H9 (cell line): Measurements from ENCODE around the gene NEDD4L. TPM values are rescaled to one million over a fixed set of nuclear protein-coding genes. Genes with fewer than 3 reads are reported as not detected.

Source experiments
- DNase-seq: peaks from one replicate; pipeline ENCODE4 v3.0.0-alpha.2; 2017
- H2AFZ ChIP-seq: one replicate; pipeline ENCODE4 v1.6.1; 2013; ENCODE audit warnings: mild to moderate bottlenecking, low read length, control low read depth, moderate library complexity
- H2AK5ac ChIP-seq: 2 replicates; pipeline ENCODE4 v1.6.1; 2013; ENCODE audit warnings: low read length, control low read depth, mixed read lengths; ENCODE audit not compliant: insufficient read length
- H2BK120ac ChIP-seq: one replicate; pipeline ENCODE4 v1.6.1; 2013; ENCODE audit warnings: low read depth, mild to moderate bottlenecking, low read length, control low read depth, inconsistent platforms; ENCODE audit not compliant: poor library complexity, severe bottlenecking
- H2BK12ac ChIP-seq: 2 replicates; pipeline ENCODE4 v1.6.1; 2013; ENCODE audit warnings: low read length, control low read depth, mixed read lengths, low read depth; ENCODE audit not compliant: insufficient read length
- H2BK15ac ChIP-seq: 2 replicates; pipeline ENCODE4 v1.6.1; 2013; ENCODE audit warnings: low read depth, low read length, control low read depth
- H2BK20ac ChIP-seq: one replicate; pipeline ENCODE4 v1.6.1; 2013; ENCODE audit warnings: low read depth, mild to moderate bottlenecking, low read length, control low read depth, inconsistent platforms; ENCODE audit not compliant: poor library complexity, severe bottlenecking
- H2BK5ac ChIP-seq: 2 replicates; pipeline ENCODE4 v1.6.1; 2013; ENCODE audit warnings: low read length, control low read depth, mixed read lengths; ENCODE audit not compliant: insufficient read length
- H3K14ac ChIP-seq: 2 replicates; pipeline ENCODE4 v1.6.1; 2013; ENCODE audit warnings: low read length, control low read depth; ENCODE audit not compliant: insufficient read depth
- H3K18ac ChIP-seq: 2 replicates; pipeline ENCODE4 v1.6.1; 2013; ENCODE audit warnings: low read depth, mild to moderate bottlenecking, mixed read lengths, low read length, control low read depth; ENCODE audit not compliant: insufficient read length
- H3K23ac ChIP-seq: 2 replicates; pipeline ENCODE4 v1.6.1; 2013; ENCODE audit warnings: low read length, control low read depth, mixed read lengths, low read depth; ENCODE audit not compliant: insufficient read length
- H3K23me2 ChIP-seq: 2 replicates; pipeline ENCODE4 v1.6.1; 2013; ENCODE audit warnings: low read depth, mild to moderate bottlenecking, mixed read lengths, low read length, control low read depth; ENCODE audit not compliant: insufficient read length, poor library complexity, severe bottlenecking
- H3K27ac ChIP-seq: 2 replicates; pipeline ENCODE4 v1.5.1; 2013; ENCODE audit warnings: low read length, control low read depth, mixed read lengths, low read depth; ENCODE audit not compliant: insufficient read length
- H3K27me3 ChIP-seq: 2 replicates; pipeline ENCODE4 v1.6.1; 2013; ENCODE audit warnings: low read length, control low read depth, inconsistent platforms; ENCODE audit not compliant: insufficient read depth
- H3K4ac ChIP-seq: 2 replicates; pipeline ENCODE4 v1.6.1; 2013; ENCODE audit warnings: low read depth, mild to moderate bottlenecking, control low read depth, inconsistent platforms, low read length, moderate library complexity
- H3K4me1 ChIP-seq: 2 replicates; pipeline ENCODE4 v1.6.1; 2013; ENCODE audit warnings: low read length, control low read depth, inconsistent platforms; ENCODE audit not compliant: insufficient read depth
- H3K4me2 ChIP-seq: 2 replicates; pipeline ENCODE4 v1.6.1; 2013; ENCODE audit warnings: low read length, control low read depth, mixed read lengths; ENCODE audit not compliant: insufficient read length, insufficient read depth
- H3K56ac ChIP-seq: 2 replicates; pipeline ENCODE4 v1.6.1; 2013; ENCODE audit warnings: low read depth, mild to moderate bottlenecking, mixed read lengths, low read length, control low read depth; ENCODE audit not compliant: insufficient read length
- H3K79me1 ChIP-seq: 2 replicates; pipeline ENCODE4 v1.6.1; 2013; ENCODE audit warnings: low read depth, mild to moderate bottlenecking, moderate library complexity, low read length, control low read depth, inconsistent platforms; ENCODE audit not compliant: insufficient read depth, poor library complexity, severe bottlenecking
- H3K79me2 ChIP-seq: 2 replicates; pipeline ENCODE4 v1.6.1; 2013; ENCODE audit warnings: low read length, control low read depth, inconsistent platforms; ENCODE audit not compliant: insufficient read depth
- H3K9ac ChIP-seq: 2 replicates; pipeline ENCODE4 v1.6.1; 2013; ENCODE audit warnings: low read length, control low read depth, mixed read lengths; ENCODE audit not compliant: insufficient read length; ENCODE audit errors: extremely low read depth
- H3K9me3 ChIP-seq: one replicate; pipeline ENCODE4 v1.6.1; 2013; ENCODE audit warnings: low read depth, low read length, inconsistent platforms; ENCODE audit not compliant: control insufficient read depth
- H3T11ph ChIP-seq: one replicate; pipeline ENCODE4 v1.6.1; 2013; ENCODE audit warnings: mild to moderate bottlenecking, low read length, control low read depth, inconsistent platforms
- H4K20me1 ChIP-seq: one replicate; pipeline ENCODE4 v1.6.1; 2013; ENCODE audit not compliant: control insufficient read depth, insufficient read length, insufficient read depth
- H4K5ac ChIP-seq: 2 replicates; pipeline ENCODE4 v1.6.1; 2013; ENCODE audit warnings: low read depth, mild to moderate bottlenecking, mixed read lengths, low read length, control low read depth; ENCODE audit not compliant: insufficient read length
- H4K8ac ChIP-seq: replicated peaks from 2 replicates; pipeline ENCODE4 v1.6.1; 2013; ENCODE audit warnings: low read length, control low read depth, mixed read lengths, low read depth; ENCODE audit not compliant: insufficient read length
- H4K91ac ChIP-seq: 2 replicates; pipeline ENCODE4 v1.6.1; 2013; ENCODE audit warnings: low read depth, mild to moderate bottlenecking, moderate library complexity, mixed read lengths, low read length, control low read depth; ENCODE audit not compliant: insufficient read length
- H3K27ac Mint-ChIP-seq, 3 experiments: 2 replicates in 2 of 3; 3 replicates in 1 of 3; pipeline ENCODE4 v1.8.0; 2020 to 2021; ENCODE audit warnings: mixed read lengths in 3 of 3, mild to moderate bottlenecking in 1 of 3, moderate library complexity in 1 of 3
- H3K27me3 Mint-ChIP-seq: 2 replicates; pipeline ENCODE4 v1.8.0; 2021; ENCODE audit warnings: low read depth, mild to moderate bottlenecking, moderate library complexity, mixed read lengths
- H3K36me3 Mint-ChIP-seq, 3 experiments: 2 replicates in 2 of 3; 3 replicates in 1 of 3; pipeline ENCODE4 v1.8.0; 2020 to 2021; ENCODE audit warnings: low read depth in 3 of 3, mixed read lengths in 3 of 3; ENCODE audit not compliant: insufficient read depth in 1 of 3
- H3K4me1 Mint-ChIP-seq, 2 experiments: 2 replicates each; pipeline ENCODE4 v1.8.0; 2020; ENCODE audit warnings: mixed read lengths in 2 of 2
- H3K4me3 Mint-ChIP-seq, 2 experiments: 2 replicates in 1 of 2; 3 replicates in 1 of 2; pipeline ENCODE4 v1.8.0; 2020 to 2021; ENCODE audit warnings: mild to moderate bottlenecking in 2 of 2, mixed read lengths in 2 of 2, moderate library complexity in 1 of 2
- H3K9me3 Mint-ChIP-seq, 2 experiments: 2 replicates in 1 of 2; 3 replicates in 1 of 2; pipeline ENCODE4 v1.8.0; 2020; ENCODE audit warnings: mild to moderate bottlenecking in 2 of 2, mixed read lengths in 2 of 2, moderate library complexity in 1 of 2
- WGBS: extraction: QIAGEN DNeasy Blood & Tissue Kit; methylation state at CpG from one replicate; pipeline ENCODE4 v1.1.7; 2013; ENCODE audit warnings: missing lambda C conversion rate, low lambda C conversion rate, mixed read lengths; ENCODE audit not compliant: insufficient read length; ENCODE audit errors: extremely low coverage; 5-methylcytosine and 5-hydroxymethylcytosine counted together
- total RNA-seq: library from RNA; stranded (reverse); gene quantifications from 2 replicates; pipeline ENCODE4 v1.2.1, GENCODE V29; 2021
- TF ChIP-seq, protein P1 (sequence below): fragments of 200-600 bp; sonication (generic); conservative IDR thresholded peaks from 3 replicates; pipeline ENCODE4 v1.8.0; 2021; ENCODE audit warnings: antibody characterized with exemption, mild to moderate bottlenecking

Gene NEDD4L
- total RNA-seq, 1 experiment from 2014 or later, result 76.3 TPM

DNA sequence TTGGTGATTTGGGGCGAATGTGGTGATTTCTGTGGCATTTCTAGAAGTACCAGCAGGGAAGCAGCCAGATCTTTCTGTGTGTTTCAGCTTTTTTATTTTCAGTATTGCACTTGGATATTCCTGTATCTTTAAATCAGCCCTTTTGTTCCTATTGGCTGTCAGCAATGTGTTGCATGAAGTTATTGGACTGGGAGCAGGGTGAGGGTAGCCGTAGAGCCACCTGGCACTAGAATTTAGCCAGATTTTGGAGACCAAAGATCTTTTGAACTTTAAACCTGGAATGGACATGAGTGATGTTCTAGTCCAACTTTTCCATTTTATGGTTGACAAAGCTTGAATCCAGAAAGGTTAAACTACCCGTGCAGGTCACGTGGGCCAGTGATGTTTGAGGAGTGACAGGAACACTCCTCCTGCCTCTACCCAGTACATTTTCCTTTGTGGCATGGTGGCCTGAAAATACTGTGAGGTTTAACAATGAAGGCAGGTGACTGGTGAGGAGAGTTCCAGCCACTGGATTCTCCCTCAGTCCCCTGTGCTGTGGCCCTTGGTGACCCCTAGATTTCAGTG, 122.3 kb downstream of the NEDD4L start:
- H3K36me3 Mint-ChIP-seq, result peaks cover 0 to 8% (median 6%) of the 10 kb centered on the region in 3 experiments; a peak in 5 of 7 replicates
- Histone ChIP-seq H3K4me2 (no peak overlapping the region), H3K14ac (no peak overlapping the region), H3K56ac (no peak overlapping the region), H3T11ph (no peak overlapping the region), H2BK5ac (no peak overlapping the region), H4K20me1 (no peaks in the 10 kb centered on the region), H2BK120ac (no peak overlapping the region), H2BK12ac (no peak overlapping the region), H3K27me3 (no peaks in the 10 kb centered on the region), H3K23me2 (no peaks in the 10 kb centered on the region), H3K79me2 (peaks cover 1% of the 10 kb centered on the region; the same call in 1 of the 2 replicates), H2BK20ac (no peak overlapping the region), H3K4me1 (no peaks in the 10 kb centered on the region), H3K27ac (no peak overlapping the region), H3K79me1 (no peaks in the 10 kb centered on the region), H4K5ac (no peak overlapping the region), H3K18ac (no peak overlapping the region), H2AK5ac (no peak overlapping the region), H2BK15ac (no peak overlapping the region), H2AFZ (no peak overlapping the region), H4K91ac (no peak overlapping the region), H3K9me3 (no peaks in the 10 kb centered on the region), H3K4ac (no peak overlapping the region), H4K8ac (no peak overlapping the region), H3K9ac (no peak overlapping the region), H3K23ac (no peak overlapping the region)
- WGBS, result no CpG with 5 or more reads among the region's 4 CpGs
- TF ChIP-seq, protein P1, sequence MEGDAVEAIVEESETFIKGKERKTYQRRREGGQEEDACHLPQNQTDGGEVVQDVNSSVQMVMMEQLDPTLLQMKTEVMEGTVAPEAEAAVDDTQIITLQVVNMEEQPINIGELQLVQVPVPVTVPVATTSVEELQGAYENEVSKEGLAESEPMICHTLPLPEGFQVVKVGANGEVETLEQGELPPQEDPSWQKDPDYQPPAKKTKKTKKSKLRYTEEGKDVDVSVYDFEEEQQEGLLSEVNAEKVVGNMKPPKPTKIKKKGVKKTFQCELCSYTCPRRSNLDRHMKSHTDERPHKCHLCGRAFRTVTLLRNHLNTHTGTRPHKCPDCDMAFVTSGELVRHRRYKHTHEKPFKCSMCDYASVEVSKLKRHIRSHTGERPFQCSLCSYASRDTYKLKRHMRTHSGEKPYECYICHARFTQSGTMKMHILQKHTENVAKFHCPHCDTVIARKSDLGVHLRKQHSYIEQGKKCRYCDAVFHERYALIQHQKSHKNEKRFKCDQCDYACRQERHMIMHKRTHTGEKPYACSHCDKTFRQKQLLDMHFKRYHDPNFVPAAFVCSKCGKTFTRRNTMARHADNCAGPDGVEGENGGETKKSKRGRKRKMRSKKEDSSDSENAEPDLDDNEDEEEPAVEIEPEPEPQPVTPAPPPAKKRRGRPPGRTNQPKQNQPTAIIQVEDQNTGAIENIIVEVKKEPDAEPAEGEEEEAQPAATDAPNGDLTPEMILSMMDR, result no peak
- H3K4me1 Mint-ChIP-seq, result peaks cover 19 to 20% of the 10 kb centered on the region in 2 experiments
- H3K4me3 Mint-ChIP-seq, result no peak overlapping the region
- H3K9me3 Mint-ChIP-seq, result no peaks in the 10 kb centered on the region
- no peak for DNase-seq
- H3K27me3 Mint-ChIP-seq, result no peaks in the 10 kb centered on the region
- peak overlapping the region in 1 of 3 experiments; percentile 49; a peak in 2 of 7 replicates for H3K27ac Mint-ChIP-seq
